Adrenal gland (tissue), 5 donors: ENCODE results near the gene SRD5A3.

ENCODE experiments used
- CTCF ChIP-seq, 6 experiments: fragments of 450-650 bp in 4 of 6; fragments of 200-600 bp in 2 of 6; sonication (generic) in 1 of 6; IDR thresholded peaks; 1 replicate in 5 of 6; 2 replicates in 1 of 6; pipeline versions ENCODE4 v1.5.1 to v1.8.0; 2016 to 2021; ENCODE audit warnings: antibody characterized with exemption in 6 of 6, mild to moderate bottlenecking in 2 of 6, moderate library complexity in 1 of 6
- POLR2A ChIP-seq, 2 donors: fragments of 450-650 bp; IDR thresholded peaks; one replicate each; pipeline ENCODE4 v1.6.1; 2017; ENCODE audit warnings: antibody characterized with exemption in 2 of 2, mild to moderate bottlenecking in 2 of 2, moderate library complexity in 1 of 2
- donor health status: DM: no; HTN: no; CAD: no.

- TF ChIP-seq POLR2A (IDR thresholded peaks at IDR 0.05): no peak
- TF ChIP-seq CTCF (IDR thresholded peaks at IDR 0.05): no peak
These were observed 988 bp upstream of the SRD5A3 start for GRCh38 chr4:55345054-55345453.
